AG04450 (cell line): ENCODE results near the gene PVR. TPM values are rescaled to one million over a fixed set of nuclear protein-coding genes. Genes with fewer than 3 reads are reported as not detected.

Experiments used
- CTCF ChIA-PET: fragments of 300-600, 350-600 bp; formaldehyde crosslinking; extraction: SDS; loops from one replicate; lab custom pipeline; 2022; ENCODE audit warnings: antibody characterized with exemption, inconsistent platforms; lab: Charles Lee
- POLR2A ChIA-PET: fragments of 350-600 bp; formaldehyde crosslinking; extraction: SDS; loops from one replicate; lab custom pipeline; 2021; ENCODE audit warnings: antibody characterized with exemption, inconsistent platforms; lab: Yijun Ruan, JAX
- DNase-seq: peaks from one replicate; pipeline ENCODE4 v3.0.0-alpha.2; 2011; ENCODE audit warnings: low read depth, low spot score
- H3K27ac ChIP-seq: one replicate; pipeline ENCODE4 v1.5.1; 2012; ENCODE audit warnings: low read depth, low read length, control low read depth
- H3K27me3 ChIP-seq: one replicate; pipeline ENCODE4 v1.6.0; 2012; ENCODE audit warnings: low read length; ENCODE audit not compliant: control insufficient read depth, insufficient read depth
- H3K4me3 ChIP-seq: 2 replicates; pipeline ENCODE4 v1.5.1; 2011; ENCODE audit warnings: mild to moderate bottlenecking, low read depth, low read length, control low read depth
- H3K9me3 ChIP-seq: 2 replicates; pipeline ENCODE4 v1.5.1; 2012; ENCODE audit warnings: low read length; ENCODE audit not compliant: control insufficient read depth, insufficient read depth
- CTCF ChIP-seq: IDR thresholded peaks from 2 replicates; pipeline ENCODE4 v1.5.1; 2011; ENCODE audit warnings: low read depth, low read length, control low read depth, inconsistent platforms
- polyA plus RNA-seq: library from polyadenylated mRNA; depleted of rRNA; stranded (reverse); fragments of >200 nt; gene quantifications from 2 replicates; pipeline ENCODE4 v1.2.3, GENCODE V29; 2011; rRNA removed

Gene PVR
- polyA plus RNA-seq, 1 experiment = 125 TPM

- no peak for TF ChIP-seq CTCF
- H3K9me3 ChIP-seq = peaks cover 12% of the 10 kb centered on the region
- no peak overlapping the region for H3K4me3 ChIP-seq
- peaks cover 3% of the 10 kb centered on the region for H3K27me3 ChIP-seq
- no peak for DNase-seq
- no peak overlapping the region for H3K27ac ChIP-seq
- POLR2A ChIA-PET = interaction anchor here (0.6 kb wide), 1 partner anchor 373 kb away, joined by 3 read pairs; no protein-coding TSS in a partner anchor
- CTCF ChIA-PET = interaction anchor here (0.6 kb wide), 1 partner anchor 21 kb away, joined by 3 read pairs; no protein-coding TSS in a partner anchor
Measured at GRCh38 chr19:44710483-44710882, 66.8 kb downstream of the PVR start.

DNA sequence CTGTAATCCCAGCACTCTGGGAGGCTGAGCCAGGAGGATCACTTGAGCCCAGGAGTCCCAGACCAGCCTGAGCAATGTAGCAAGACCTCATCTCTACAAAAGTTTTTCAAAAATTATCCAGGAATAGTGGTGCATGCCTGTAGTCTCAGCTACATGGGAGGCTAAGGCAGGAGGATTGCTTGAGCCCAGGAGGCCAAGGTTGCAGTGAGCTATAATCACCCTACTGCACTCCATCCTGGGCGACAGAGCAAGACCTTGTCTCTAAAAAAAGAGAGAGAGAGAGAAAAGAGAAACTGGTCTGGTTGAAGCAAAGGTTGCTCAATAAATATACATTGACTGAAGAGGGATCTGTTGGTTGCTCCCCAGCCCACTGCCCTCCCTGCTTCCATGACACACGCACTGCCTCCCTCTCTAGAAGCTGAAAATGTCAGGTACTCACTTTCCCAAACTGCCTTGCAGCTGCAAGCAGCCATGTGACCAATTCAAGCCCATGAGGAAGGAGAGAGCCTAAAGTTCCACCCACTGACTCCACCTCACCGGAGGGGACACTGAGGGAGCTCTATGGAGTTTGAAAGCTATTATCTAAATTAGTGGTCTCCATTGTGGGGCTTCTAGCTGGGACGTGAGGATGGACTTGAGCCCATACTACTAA, 69.3 kb downstream of the PVR start:
- Histone ChIP-seq H3K27me3 (no peaks in the 10 kb centered on the region), H3K4me3 (no peak overlapping the region), H3K9me3 (peaks cover 8% of the 10 kb centered on the region), H3K27ac (no peak overlapping the region)
- TF ChIP-seq CTCF = no peak
- CTCF ChIA-PET = interaction anchor here (0.9 to 2.5 kb wide), 5 partner anchors 10 to 71 kb away, joined by 4 to 15 read pairs (median 6); no protein-coding TSS in a partner anchor
- POLR2A ChIA-PET = no interaction called here
- DNase-seq = no peak

Other genes starting within 250 kb of the PVR start
- gene ZNF285, start 242.3 kb upstream of the PVR start, polyA plus RNA-seq = 3.2 and 4.4 TPM in 2 replicates
- 12.8 TPM in 2 replicates for gene ZNF229, start 195.4 kb upstream of the PVR start, polyA plus RNA-seq
- gene ZNF180, start 143.4 kb upstream of the PVR start, polyA plus RNA-seq = 2.1 and 2.2 TPM in 2 replicates
- gene CEACAM20, start 114.2 kb upstream of the PVR start, polyA plus RNA-seq = not detected in 2 replicates
- 0.27 and 0.37 TPM in 2 replicates for gene IGSF23, start 30.3 kb upstream of the PVR start, polyA plus RNA-seq
- gene CEACAM19, start 27.6 kb downstream of the PVR start, polyA plus RNA-seq = 11.3 and 13.8 TPM in 2 replicates
- not detected in 2 replicates for gene CEACAM16, start 55.2 kb downstream of the PVR start, polyA plus RNA-seq
- 5.6 and 11.0 TPM in 2 replicates for gene BCL3, start 104.8 kb downstream of the PVR start, polyA plus RNA-seq
- gene CBLC, start 134.0 kb downstream of the PVR start, polyA plus RNA-seq = not detected in 2 replicates
- gene BCAM, start 165.2 kb downstream of the PVR start, polyA plus RNA-seq = 8.4 and 9.7 TPM in 2 replicates
- 80.2 and 110 TPM in 2 replicates for gene NECTIN2, start 202.4 kb downstream of the PVR start, polyA plus RNA-seq
- gene TOMM40, start 247.3 kb downstream of the PVR start, polyA plus RNA-seq = 21.7 and 27.1 TPM in 2 replicates